ENCODE measurements around the gene PRPH. TPM values are rescaled to one million over a fixed set of nuclear protein-coding genes. Genes with fewer than 3 reads are reported as not detected.

PRPH gene
- total and polyA plus RNA-seq, 2 of the 8 experiments (the other 6 are each of a cell fraction or from before 2014, with no cell fraction given): 0.79 to 1.4 TPM

GRCh38 chr12:49334681-49335080 is 39.7 kb downstream of the PRPH start:
- Histone ChIP-seq H3K27me3 (replicated peaks in 1 of 4; ENCODE audit: control insufficient read depth in 3 of 4, extremely low read depth in 1 of 4, insufficient read depth in 3 of 4, low read length in 3 of 4) (peaks cover 57 to 80% (median 73%) of the 10 kb centered on the region in 4 experiments), H3K23me2 (ENCODE audit: low read depth, low read length) (peaks cover 7% of the 10 kb centered on the region; the same call in 1 of the 2 replicates), H3K23ac (ENCODE audit: insufficient read length) (no peak overlapping the region), H3K9me3 (ENCODE audit: insufficient read depth in 2 of 2, low read depth in 1 of 2, low read length in 1 of 2) (peaks cover 0 to 6% of the 10 kb centered on the region in 2 experiments; a peak in 1 of 4 replicates), H2BK5ac (ENCODE audit: low read depth, low read length) (no peak overlapping the region), H2BK12ac (ENCODE audit: low read depth, low read length) (no peak overlapping the region), H3K36me3 (ENCODE audit: control insufficient read depth in 2 of 4, insufficient read depth in 4 of 4, low read length in 3 of 4) (peaks cover 5 to 20% (median 7%) of the 10 kb centered on the region in 4 experiments; a peak in 6 of 8 replicates), H3K18ac (ENCODE audit: extremely low read depth, low read length) (no peak overlapping the region), H4K91ac (replicated peaks; ENCODE audit: insufficient read length, low read length) (no peak overlapping the region), H2AK5ac (ENCODE audit: low read depth, low read length) (no peak overlapping the region), H3K56ac (replicated peaks; ENCODE audit: insufficient read length, low read depth, low read length) (no peak overlapping the region), H2BK15ac (ENCODE audit: low read length) (no peak overlapping the region), H4K5ac (ENCODE audit: insufficient read length, low read depth, low read length) (no peak overlapping the region), H3K27ac (ENCODE audit: low read depth, low read length) (no peak overlapping the region), H2BK120ac (replicated peaks; ENCODE audit: low read depth, low read length) (no peak overlapping the region), H4K8ac (ENCODE audit: extremely low read depth, insufficient read depth, low read length) (no peak overlapping the region), H2BK20ac (ENCODE audit: low read length) (no peak overlapping the region), H3K4me3 (ENCODE audit: extremely low read depth in 1 of 4, insufficient read depth in 2 of 4, low read depth in 3 of 4, low read length in 4 of 4) (no peak overlapping the region), H4K20me1 (replicated peaks in 1 of 2; ENCODE audit: control insufficient read depth in 1 of 2, insufficient read depth in 2 of 2, low read length in 2 of 2) (peaks cover 6 to 9% of the 10 kb centered on the region in 2 experiments), H3K14ac (ENCODE audit: insufficient read length) (no peak overlapping the region), H3K79me1 (ENCODE audit: low read depth, low read length) (no peaks in the 10 kb centered on the region), H3K79me2 (ENCODE audit: control insufficient read depth in 1 of 2, insufficient read depth in 2 of 2, low read length in 2 of 2) (no peaks in the 10 kb centered on the region), H3K9ac (replicated peaks in 1 of 4; ENCODE audit: extremely low read depth in 1 of 4, low read depth in 3 of 4, low read length in 3 of 4) (no peak overlapping the region), H3K4me1 (replicated peaks in 1 of 4; ENCODE audit: control insufficient read depth in 3 of 4, insufficient read depth in 4 of 4, low read length in 3 of 4) (peaks cover 0 to 26% (median 17%) of the 10 kb centered on the region in 4 experiments; a peak in 6 of 7 replicates), H3K4ac (replicated peaks; ENCODE audit: insufficient read length, low read depth, low read length) (no peak overlapping the region), H3K4me2 (ENCODE audit: insufficient read depth in 1 of 2, low read depth in 2 of 2, low read length in 2 of 2) (no peak overlapping the region), H2AFZ (ENCODE audit: low read length) (no peak overlapping the region)
- TF ChIP-seq SIRT6 (IDR thresholded peaks at IDR 0.05; ENCODE audit: low read length) (no peak), RNF2 (IDR thresholded peaks at IDR 0.05; ENCODE audit: borderline replicate concordance, low read depth, low read length, missing control alignments, poor library complexity, severe bottlenecking) (peak; percentile 24)
- DNase-seq (ENCODE audit: low read depth in 1 of 2, low spot score in 2 of 2): no peak
- no peak for FAIRE-seq
- CTCF ChIA-PET (ENCODE audit: partially characterized antibody): interaction anchor here (0.6 to 12.7 kb wide), 9 partner anchors 9 to 514 kb away, joined by 3 to 276 read pairs (median 5); partner anchors contain the start of genes DNAJC22 and PRPH
- WGBS, 2 experiments (ENCODE audit: extremely low coverage in 1 of 2, insufficient coverage in 1 of 2, insufficient read length in 1 of 2, insufficient replicate concordance in 2 of 2, low coverage in 1 of 2, low lambda C conversion rate in 2 of 2, missing lambda C conversion rate in 1 of 2): 81 to 100% methylated on average over 3 to 12 of the region's 12 CpGs
- POLR2A ChIA-PET (ENCODE audit: partially characterized antibody): interaction anchor here (1.3 to 6.2 kb wide), 4 partner anchors 8 to 40 kb away, joined by 4 to 37 read pairs (median 32); partner anchors contain the start of genes DNAJC22, PRPH and TROAP

All from H1 (cell line).